HEK293 (cell line): ENCODE data around the gene FOXO1.

Source experiments
- CTCF ChIP-seq: fragments of 450-650 bp; formaldehyde crosslinking; IDR thresholded peaks from 2 replicates; pipeline ENCODE4 v1.5.1; 2016; ENCODE audit warnings: missing biosample characterization, missing genetic modification characterization
- REST ChIP-seq: fragments of 450-650 bp; formaldehyde crosslinking; IDR thresholded peaks from 2 replicates; pipeline ENCODE4 v1.5.1; 2016; ENCODE audit warnings: missing biosample characterization, missing genetic modification characterization
- ZBTB1 ChIP-seq: fragments of 450-650 bp; formaldehyde crosslinking; IDR thresholded peaks from 2 replicates; pipeline ENCODE4 v1.5.1; 2016; ENCODE audit warnings: missing biosample characterization, missing genetic modification characterization
- ZBTB21 ChIP-seq: fragments of 450-650 bp; formaldehyde crosslinking; IDR thresholded peaks from 2 replicates; pipeline ENCODE4 v1.5.1; 2017; ENCODE audit warnings: missing biosample characterization, missing genetic modification characterization
- ZBTB8A ChIP-seq: fragments of 450-650 bp; formaldehyde crosslinking; IDR thresholded peaks from 2 replicates; pipeline ENCODE4 v1.5.1; 2016; ENCODE audit warnings: missing biosample characterization, missing genetic modification characterization
- ZNF175 ChIP-seq: fragments of 450-650 bp; formaldehyde crosslinking; IDR thresholded peaks from 2 replicates; pipeline ENCODE4 v1.5.1; 2016; ENCODE audit warnings: missing biosample characterization, missing genetic modification characterization
- ZNF266 ChIP-seq: fragments of 450-650 bp; formaldehyde crosslinking; IDR thresholded peaks from 2 replicates; pipeline ENCODE4 v1.5.1; 2016; ENCODE audit warnings: missing biosample characterization, missing genetic modification characterization, low read depth
- ZNF341 ChIP-seq: fragments of 450-650 bp; formaldehyde crosslinking; IDR thresholded peaks from 2 replicates; pipeline ENCODE4; 2016; ENCODE audit warnings: low read depth, missing biosample characterization, missing genetic modification characterization
- ZNF747 ChIP-seq: fragments of 450-650 bp; formaldehyde crosslinking; IDR thresholded peaks from 2 replicates; pipeline ENCODE4 v1.5.1; 2016; ENCODE audit warnings: missing biosample characterization, missing genetic modification characterization

GRCh38 chr13:40672765-40673397 lies 6.4 kb upstream of the FOXO1 start:
- no peak for TF ChIP-seq ZNF747 (tag by site-specific recombination)
- no peak for TF ChIP-seq ZBTB1
- TF ChIP-seq CTCF (tag by site-specific recombination) = no peak
- TF ChIP-seq ZBTB8A (tag by site-specific recombination) = peak; percentile 9; the same call in 1 of the 2 replicates
- no peak for TF ChIP-seq ZBTB21 (tag by site-specific recombination)
- no peak for TF ChIP-seq REST
- TF ChIP-seq ZNF175 (tag by site-specific recombination) = no peak
- no peak for TF ChIP-seq ZNF266
- no peak for TF ChIP-seq ZNF341 (tag by site-specific recombination)
